Glomerular visceral epithelial cell (primary cell): ENCODE data around the gene SMPD4.
"Not testable (repeated sequence)": the region's sequence is repeated elsewhere in the genome, so short reads cannot be mapped to it uniquely, and the experiment has no call there.

Experiments
- DNase-seq: peaks from one replicate; pipeline ENCODE4 v3.0.0-alpha.2; 2016; ENCODE audit errors: extremely low spot score

Gene SMPD4

GRCh38 chr2:130159376-130159775 lies 22.0 kb downstream of the SMPD4 start:
- DNase-seq, result not testable (repeated sequence)

GRCh38 chr2:130158631-130159030 lies 22.8 kb downstream of the SMPD4 start:
- DNase-seq, result no peak

DNA sequence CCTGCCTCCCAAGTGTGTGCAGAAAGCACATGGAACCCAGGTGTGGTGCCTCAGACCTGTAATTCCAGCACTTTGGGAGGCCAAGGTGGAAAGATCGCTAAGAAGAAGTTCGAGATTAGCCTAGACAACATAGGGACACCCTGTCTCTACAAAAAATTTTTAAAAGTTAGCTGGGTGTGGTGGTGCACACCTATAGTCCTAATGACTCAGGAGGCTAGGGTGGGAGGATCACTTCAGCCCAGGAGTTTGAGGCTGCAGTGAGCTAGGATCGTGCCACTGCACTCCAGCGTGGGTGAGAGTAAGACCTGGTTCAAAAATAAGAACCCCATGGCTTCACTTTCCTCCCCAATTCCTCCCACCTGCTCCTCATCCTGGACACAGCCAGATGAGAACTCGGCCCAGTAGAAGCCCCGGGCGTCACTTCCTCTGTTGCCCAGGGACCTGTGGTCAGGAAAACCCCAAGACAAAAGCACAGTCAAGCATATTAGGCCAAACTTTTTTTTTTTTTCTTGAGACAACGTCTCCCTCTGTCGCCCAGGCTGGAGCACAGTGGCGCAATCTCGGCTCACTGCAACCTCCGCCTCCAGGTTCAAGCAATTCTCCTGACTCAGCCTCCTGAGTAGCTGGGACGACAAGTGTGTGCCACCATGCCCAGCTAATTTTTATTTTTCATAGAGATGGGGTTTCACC lies 23.4 kb downstream of the SMPD4 start:
- DNase-seq, result peak; percentile 61

DNA sequence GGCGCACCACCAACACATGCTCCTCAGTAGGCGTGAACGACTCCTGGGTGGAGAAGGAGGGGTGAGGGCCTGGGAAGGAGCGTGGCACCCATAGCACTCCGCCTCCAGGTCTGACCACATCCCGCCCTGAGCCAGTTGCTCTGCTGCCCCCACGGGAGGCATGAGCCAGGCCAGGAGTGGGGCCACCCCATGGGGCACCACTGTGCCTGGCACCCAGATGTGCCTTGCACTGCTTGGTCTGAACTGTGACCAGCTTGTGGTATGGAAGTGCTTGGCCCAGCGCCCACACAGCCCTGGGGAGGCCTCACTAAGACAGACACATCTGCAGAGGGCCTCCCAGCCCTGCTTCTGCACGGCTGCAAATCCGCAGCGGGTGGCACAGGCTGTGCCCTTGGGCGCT lies 24.0 kb downstream of the SMPD4 start:
- peak; percentile 24 for DNase-seq

DNA sequence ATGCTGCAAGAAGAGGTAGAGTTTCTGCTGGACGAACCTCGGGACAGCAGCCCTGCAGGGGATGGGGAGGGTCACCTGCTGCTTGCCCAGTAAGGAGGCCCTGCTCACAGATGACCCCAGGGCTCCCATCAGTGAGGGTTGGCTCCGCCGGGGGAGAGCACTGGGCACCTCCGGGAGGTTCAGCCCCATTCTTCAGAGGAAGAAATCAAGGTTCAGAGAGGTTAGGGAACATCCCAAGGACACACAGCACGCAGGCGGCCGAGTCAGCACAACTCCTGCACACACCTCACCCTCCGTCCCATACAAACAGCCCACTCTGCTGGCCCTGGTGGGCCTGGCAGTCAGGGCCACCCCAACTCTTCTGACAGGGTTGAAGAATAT lies 24.8 kb downstream of the SMPD4 start:
- DNase-seq, result no peak

- DNase-seq, result peak; percentile 59
Observed at GRCh38 chr2:130155956-130156623, 25.3 kb downstream of the SMPD4 start.

GRCh38 chr2:130154773-130155765 lies 26.3 kb downstream of the SMPD4 start:
- DNase-seq, result no peak

GRCh38 chr2:130154423-130154770 lies 27.0 kb downstream of the SMPD4 start:
- DNase-seq, result not testable (repeated sequence)

- DNase-seq, result not testable (repeated sequence)
Observed at GRCh38 chr2:130153721-130154422, 27.5 kb downstream of the SMPD4 start.

DNA sequence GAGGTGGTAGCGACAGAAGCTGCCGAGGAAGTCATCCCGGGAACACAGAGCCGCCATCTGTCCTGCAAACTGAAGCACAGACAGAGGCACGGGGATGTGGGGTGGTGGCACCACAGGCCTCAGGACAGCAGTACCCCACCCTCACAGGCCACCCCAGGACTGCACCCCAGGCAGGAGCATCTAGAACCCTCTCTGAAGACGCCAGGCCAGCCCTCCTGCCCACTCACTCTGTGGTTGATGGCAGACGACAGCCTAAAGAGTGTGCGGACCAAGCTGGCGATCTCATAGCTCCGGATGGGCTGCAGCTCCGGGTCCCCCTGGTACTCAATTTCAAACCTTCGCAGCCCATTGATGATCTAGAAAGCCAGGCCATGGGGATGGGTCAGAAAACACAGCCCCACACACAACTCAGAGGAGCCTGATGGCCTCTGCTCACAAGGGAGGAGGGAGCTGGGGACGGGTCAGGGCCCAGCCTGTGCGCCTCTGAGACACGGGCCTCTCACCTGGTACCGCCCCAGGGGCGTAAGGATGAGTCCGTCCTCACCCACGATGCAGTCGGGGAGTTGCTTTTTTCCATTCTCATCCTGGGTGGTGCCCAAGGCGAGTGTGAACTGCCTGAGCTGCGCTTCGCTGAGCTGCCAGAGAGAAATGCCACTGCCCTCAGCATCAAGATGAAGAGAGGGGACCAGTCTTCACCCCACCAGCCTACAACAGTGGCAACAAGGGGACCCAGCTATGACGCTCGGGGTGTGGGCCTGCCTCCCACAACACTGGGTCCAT lies 28.4 kb downstream of the SMPD4 start:
- DNase-seq, result no peak

GRCh38 chr2:130152136-130152815 lies 29.1 kb downstream of the SMPD4 start:
- DNase-seq, result not testable (repeated sequence)

DNA sequence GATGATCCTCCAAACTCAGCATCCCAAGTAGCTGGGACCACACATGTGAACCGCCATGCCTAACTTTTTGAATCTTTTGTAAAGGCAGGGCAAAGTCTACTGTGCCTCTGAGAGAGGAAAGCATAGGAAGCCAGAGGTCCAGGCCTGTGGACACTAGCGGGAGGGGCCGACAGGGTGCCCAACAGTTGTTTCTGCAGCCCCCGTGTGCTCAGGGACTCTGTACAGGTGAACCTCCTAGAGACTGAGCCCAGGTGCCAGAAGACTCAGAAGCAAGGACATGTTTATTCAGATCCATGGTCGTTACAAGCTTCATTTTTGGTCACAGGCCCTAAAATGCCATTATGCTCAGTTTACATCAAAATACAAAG lies 30.3 kb downstream of the SMPD4 start:
- not testable (repeated sequence) for DNase-seq

DNA sequence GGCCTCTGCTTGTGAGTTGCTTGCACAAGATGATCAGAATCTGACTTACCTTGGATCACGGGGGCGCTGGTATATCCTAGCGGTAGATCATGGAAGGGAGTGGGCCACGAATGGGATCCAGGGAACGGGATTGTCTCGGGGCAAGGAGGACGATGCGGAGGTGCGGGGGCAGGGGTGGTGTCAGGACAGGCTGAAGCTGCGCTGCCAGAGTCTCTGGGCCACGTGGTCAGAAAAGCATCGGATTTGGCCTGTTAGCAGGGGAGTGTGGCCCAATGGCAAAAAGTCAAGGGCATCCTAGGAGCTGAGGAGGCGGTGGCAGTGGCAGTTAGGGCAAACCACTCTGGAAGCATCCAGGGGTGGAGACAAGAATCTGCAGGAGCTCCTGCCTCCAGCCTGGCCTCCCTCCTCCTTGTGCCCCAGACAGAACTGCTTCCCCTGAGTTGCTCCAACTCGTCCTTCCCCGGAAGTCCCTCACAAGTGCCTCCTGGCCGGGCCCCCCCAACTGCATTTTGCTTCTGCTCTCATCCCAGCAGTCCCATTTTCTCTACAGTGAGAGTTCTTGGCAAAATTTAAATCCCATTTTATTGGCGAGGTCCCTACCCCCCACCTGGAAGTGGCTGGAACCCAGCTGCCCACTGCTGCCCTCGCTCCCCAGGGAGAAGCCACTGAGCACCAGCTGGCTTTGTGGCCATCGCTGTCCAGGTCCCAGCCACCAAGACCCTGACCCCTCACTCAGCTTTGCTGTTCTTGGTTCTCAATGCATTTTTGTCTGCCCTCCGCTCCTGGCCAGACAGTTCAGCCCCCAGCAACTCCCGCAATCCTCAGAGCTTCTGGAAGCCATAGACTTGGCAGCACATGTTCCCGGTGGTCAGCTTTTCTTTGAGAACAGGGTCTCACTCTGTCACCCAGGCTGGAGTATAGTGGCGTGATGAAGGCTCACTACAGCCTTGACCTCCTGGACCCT lies 30.9 kb downstream of the SMPD4 start:
- no peak for DNase-seq

- not testable (repeated sequence) for DNase-seq
Observed at GRCh38 chr2:130148515-130148914, 32.9 kb downstream of the SMPD4 start.

DNA sequence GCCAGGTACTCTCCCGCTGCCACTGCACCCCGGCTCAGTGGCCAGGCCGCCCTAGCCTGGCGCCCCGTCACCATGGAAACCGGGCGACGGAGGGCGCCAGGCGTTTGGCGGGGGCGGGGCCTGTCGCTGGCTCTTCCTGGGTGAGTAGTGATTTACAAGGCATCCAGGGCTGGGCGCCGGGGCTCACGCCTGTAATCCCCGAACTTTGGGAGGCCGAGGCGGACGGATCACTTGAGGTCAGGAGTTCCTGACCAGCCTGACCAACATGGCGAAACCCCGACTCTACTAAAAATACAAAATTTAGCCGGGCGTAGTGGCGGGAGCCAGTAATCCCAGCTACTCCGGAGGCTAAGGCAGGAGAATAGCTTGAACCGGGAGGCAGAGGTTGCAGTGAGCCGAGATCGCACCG lies 36.4 kb downstream of the SMPD4 start, which contains the start of gene CCDC74B:
TSS of gene CCDC74B (minus strand) at position 107 of the 409 bp plus-strand sequence. CDS start 116 bp downstream, outside the sequence.
- DNase-seq, result peak; percentile 70

GRCh38 chr2:130143266-130144039 lies 37.9 kb downstream of the SMPD4 start:
- DNase-seq, result not testable (repeated sequence)

GRCh38 chr2:130142396-130143265 lies 38.8 kb downstream of the SMPD4 start:
- not testable (repeated sequence) for DNase-seq
